GM10266 (cell line): Measurements from ENCODE around the gene UBQLN1.

Source experiments
- DNase-seq: peaks from one replicate; pipeline ENCODE4 v3.0.0; 2012; ENCODE audit errors: extremely low spot score
- TF ChIP-seq, protein P1 (sequence below): IDR thresholded peaks from 2 replicates; pipeline ENCODE4 v1.5.1; 2012; ENCODE audit warnings: mild to moderate bottlenecking, low read depth; ENCODE audit not compliant: control insufficient read depth, insufficient read depth; ENCODE audit errors: missing control alignments

The UBQLN1 gene

DNA sequence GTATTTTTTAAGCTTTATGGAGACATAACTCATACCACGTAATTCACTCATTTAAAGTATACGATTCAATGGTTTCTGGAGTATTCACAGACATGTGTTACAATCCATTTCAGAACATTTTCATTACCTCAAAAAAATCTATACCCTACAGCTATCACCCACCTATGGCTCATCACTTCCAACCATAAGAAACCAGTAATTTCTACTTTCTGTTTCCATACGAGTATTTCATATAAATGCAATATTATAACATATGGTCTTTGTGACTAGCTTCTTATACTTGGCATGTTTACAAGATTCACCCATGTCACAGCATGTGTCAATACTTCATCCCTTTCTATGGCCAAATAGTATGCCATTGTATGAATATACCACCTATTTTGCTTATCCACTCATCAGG lies 18.8 kb downstream of the UBQLN1 start:
- TF ChIP-seq, protein P1, sequence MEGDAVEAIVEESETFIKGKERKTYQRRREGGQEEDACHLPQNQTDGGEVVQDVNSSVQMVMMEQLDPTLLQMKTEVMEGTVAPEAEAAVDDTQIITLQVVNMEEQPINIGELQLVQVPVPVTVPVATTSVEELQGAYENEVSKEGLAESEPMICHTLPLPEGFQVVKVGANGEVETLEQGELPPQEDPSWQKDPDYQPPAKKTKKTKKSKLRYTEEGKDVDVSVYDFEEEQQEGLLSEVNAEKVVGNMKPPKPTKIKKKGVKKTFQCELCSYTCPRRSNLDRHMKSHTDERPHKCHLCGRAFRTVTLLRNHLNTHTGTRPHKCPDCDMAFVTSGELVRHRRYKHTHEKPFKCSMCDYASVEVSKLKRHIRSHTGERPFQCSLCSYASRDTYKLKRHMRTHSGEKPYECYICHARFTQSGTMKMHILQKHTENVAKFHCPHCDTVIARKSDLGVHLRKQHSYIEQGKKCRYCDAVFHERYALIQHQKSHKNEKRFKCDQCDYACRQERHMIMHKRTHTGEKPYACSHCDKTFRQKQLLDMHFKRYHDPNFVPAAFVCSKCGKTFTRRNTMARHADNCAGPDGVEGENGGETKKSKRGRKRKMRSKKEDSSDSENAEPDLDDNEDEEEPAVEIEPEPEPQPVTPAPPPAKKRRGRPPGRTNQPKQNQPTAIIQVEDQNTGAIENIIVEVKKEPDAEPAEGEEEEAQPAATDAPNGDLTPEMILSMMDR: no peak
- no peak for DNase-seq

DNA sequence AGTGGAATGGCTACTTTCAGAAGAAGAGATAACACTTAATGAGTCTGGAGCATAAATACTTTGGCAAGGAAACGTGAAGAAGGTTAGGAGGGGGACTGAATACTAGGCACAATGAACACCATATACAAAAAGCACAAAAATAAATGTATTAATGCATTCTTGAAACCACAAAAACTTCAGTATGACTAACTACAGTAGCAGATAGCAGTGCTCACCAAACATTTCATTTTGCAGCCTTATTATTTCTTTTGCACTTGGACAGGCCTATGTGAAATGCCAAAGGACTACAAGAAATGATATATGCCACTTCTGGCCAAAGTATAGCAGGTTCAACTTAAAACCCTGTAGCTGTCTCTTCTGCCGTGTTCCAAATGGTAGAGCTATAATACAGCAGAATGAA lies 26.3 kb downstream of the UBQLN1 start:
- no peak for DNase-seq
- TF ChIP-seq, protein P1: no peak

DNA sequence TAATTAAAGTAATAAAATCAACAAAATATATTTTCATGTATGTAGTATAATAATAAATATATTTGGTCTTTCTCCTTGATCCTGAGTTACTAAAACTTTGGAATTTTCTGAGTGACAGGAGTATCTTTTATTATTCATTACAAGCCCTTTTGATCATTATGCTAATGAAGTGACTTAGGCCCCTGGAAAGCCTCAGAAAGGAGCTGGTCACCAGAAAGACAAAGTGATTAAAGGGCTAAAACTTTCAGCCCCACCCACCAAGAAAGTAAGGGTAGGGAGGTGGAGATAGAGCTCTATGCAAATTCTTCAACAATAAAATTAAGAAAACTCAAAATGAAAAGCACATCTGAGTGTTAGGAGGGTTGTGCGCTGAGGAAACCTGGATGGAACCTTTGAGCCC lies 27.5 kb downstream of the UBQLN1 start:
- no peak for DNase-seq
- TF ChIP-seq, protein P1: no peak

DNA sequence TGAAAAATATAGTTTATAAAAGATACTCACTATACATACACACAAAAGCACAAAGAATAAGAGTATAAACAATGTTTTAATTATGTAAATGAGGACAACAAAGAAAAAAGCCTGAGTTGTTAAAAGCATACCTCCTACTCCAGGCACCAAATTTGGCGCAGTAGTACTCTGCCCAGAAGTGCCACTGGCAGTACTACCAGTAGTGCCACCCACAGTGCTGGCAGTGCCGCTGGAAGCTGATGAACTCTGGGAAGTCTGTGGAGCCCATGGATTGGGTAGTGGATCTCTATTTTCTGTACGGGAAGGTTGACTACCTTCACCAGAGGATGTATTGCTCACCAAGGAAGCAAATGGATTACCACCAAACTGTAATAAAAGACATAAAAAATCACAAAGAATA lies 30.2 kb downstream of the UBQLN1 start:
- TF ChIP-seq, protein P1: no peak
- DNase-seq: no peak

DNA sequence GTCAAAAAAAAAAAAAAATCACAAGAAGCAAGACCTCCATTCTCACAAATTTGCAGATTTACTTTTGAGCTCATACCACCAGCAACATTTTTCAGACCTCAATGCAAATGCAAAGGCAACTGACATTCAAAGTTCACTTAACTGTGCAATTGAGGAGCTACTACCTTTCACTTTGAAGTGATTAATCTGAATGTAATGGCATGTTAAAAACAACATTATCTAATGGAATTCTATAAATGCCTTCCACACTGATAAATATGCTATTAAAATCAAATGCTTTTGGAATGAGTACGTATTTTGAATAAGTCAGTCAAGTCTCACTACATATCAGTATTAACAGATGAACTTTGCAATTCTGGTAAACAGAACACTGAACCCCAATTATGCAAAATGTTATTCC lies 32.3 kb downstream of the UBQLN1 start:
- TF ChIP-seq, protein P1: no peak

DNA sequence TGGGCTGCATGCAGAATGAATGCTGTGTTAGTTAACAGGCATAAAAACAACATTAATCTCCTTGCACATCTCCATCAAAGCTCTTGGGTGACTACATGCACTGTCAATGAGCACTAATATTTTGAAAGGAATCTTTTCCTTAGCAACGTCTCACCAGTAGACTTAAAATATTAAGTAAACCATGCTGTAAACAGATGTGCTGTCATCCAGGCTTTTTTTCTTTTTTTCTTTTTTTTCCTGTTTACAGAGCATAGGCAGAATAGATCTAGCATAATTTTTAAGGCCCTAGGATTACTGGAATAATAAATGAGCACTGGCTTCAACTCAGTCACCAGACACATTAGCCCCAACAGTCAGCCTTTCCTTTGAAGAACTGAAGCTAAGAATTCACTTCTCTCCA lies 36.3 kb downstream of the UBQLN1 start:
- TF ChIP-seq, protein P1: no peak
- DNase-seq: no peak

More for the DNA sequence above, 32.3 kb downstream of the UBQLN1 start:
- no peak for DNase-seq

DNA sequence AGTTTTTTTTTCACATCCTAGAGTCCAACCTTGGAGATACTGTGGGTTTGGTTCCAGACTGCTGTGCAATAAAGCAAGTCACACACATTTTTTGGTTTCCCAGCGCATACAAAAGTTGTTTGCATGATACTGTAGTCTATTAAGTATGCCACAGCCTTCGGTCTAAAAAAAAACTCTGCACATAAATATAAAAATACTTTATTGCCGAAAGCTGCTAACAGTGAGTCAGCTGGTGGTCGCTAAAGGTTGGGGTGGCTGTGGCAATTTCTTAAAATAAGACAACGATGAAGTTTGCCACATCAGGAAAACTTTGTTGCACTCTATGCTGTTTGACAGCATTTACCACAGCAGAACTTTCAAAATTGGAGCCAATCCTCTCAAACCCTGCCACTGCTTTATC lies 37.4 kb downstream of the UBQLN1 start:
- no peak for DNase-seq
- TF ChIP-seq, protein P1: no peak
